Measurements from ENCODE around the gene MRPS34.
A peak's percentile ranks its signal among the peaks of the same experiment; 100 is the strongest.

The MRPS34 gene

GRCh38 chr16:1731073-1731472 is 41.9 kb downstream of the MRPS34 start:
- DNase-seq (ENCODE audit: low read depth in 2 of 2), result no peak

DNA sequence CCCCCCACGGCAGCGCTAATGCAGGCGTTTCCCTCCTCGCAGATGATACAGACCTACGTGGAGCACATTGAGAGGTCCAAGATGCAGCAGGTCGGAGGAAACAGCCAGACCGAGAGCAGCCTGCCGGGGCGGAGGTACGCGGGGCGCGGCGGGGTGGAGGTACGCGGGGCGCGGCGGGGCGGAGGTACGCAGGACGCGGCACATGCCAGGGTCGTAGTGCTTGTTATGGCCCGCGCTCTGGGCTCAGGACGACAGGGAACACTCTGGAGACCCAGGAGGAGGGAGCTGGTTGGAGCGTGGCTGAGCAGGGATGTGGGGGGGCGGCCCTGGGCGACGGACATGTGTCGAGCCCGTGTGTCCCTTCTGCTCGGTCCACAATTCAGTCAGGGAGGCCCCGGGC is 43.5 kb downstream of the MRPS34 start:
- DNase-seq (ENCODE audit: low read depth in 2 of 2), result no peak

GRCh38 chr16:1729026-1729425 is 43.9 kb downstream of the MRPS34 start:
- DNase-seq (ENCODE audit: low read depth in 2 of 2), result no peak

GRCh38 chr16:1727651-1728624 is 45.0 kb downstream of the MRPS34 start:
- no peak for DNase-seq (ENCODE audit: low read depth in 2 of 2)

DNA sequence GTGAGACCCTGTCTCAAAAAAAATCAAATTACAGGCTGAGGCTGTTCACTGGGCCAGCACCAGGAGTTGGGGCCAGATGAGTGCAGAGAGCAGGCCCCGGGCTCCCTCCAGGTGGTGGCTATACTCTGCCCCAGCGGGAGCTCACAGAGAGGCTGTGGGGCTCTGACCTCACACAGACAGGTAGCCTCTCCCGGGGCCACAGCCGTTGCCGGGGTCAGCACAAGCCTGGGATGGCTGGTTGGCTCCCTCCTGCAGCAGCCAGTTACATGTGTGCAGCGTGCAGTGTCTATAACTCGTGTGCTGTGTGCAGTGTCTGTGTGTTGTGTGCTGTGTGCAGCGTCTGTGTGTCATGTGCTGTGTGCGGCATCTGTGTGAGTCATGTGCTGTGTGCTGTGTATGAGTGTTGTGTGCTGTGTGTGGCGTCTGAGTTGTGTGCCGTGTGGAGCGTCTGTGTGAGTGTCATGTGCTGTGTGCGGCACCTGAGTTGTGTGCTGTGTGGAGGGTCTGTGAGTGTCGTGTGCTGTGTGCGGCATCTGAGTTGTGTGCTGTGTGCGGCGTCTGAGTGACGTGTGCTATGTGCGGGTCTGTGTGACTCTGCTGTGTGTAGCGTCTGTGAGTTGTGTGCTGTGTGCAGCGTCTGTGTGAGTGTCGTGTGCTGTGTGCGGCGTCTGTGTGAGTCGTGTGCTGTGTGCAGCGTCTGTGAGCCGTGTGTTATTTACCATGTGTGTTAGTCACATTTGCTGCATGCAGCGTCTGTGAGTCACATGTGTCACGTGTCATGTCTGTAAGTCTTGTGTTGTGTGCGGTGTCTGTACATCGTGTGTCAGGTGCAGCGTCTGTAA is 46.1 kb downstream of the MRPS34 start:
- no peak for DNase-seq (ENCODE audit: low read depth in 2 of 2)

- no peak for DNase-seq (ENCODE audit: low read depth in 2 of 2)
Observed at GRCh38 chr16:1724491-1724890, 48.4 kb downstream of the MRPS34 start.

- peak in 1 of 2 experiments; percentile 28 for DNase-seq (ENCODE audit: low read depth in 2 of 2)
Observed at GRCh38 chr16:1723450-1724147, 49.3 kb downstream of the MRPS34 start.
